HG02642 (cell line): ENCODE data around the gene TRPM2.
"Not testable (repeated sequence)": the region's sequence is repeated elsewhere in the genome, so short reads cannot be mapped to it uniquely, and the experiment has no call there.

Experiments used
- ATAC-seq: cut with Tn5 transposase; IDR thresholded peaks from one replicate; pipeline ENCODE4 v1.9.1; 2021; ENCODE audit warnings: mild to moderate bottlenecking; ENCODE audit not compliant: unreplicated experiment, poor library complexity

The TRPM2 gene

DNA sequence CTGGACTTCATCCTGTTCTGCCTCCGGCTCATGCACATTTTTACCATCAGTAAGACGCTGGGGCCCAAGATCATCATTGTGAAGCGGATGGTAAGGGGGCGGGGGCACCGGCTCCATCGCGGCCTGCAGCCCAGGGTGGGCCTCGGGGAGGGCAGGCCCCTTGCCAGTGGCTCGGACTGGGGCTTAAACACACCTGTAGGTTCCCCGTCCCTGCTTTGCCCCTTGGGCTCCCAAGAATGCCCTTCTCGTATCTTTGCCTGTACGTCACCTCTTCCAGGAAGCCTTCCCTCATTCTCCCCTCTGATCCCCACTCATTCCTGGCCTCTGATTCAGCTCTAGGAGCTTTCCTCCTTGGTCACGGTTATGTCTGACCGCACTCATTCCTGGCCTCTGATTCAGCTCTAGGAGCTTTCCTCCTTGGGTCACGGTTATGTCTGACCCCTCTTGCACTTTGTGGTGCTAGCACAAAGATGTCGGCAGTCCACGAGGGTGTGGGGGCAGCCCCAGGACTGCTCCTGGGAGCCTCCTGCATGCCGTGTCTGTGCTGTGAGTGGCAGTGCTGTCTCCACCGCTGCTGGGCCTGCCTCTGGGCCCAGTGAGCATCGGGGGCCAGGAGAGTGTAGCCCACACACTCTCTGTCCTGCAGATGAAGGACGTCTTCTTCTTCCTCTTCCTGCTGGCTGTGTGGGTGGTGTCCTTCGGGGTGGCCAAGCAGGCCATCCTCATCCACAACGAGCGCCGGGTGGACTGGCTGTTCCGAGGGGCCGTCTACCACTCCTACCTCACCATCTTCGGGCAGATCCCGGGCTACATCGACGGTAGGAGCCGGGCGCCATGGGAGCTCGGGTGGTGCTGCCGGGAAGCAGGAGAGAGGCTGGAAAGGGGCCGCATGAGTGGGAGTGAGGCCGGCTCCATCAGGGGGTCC, 52.8 kb downstream of the TRPM2 start:
- ATAC-seq = no peak

DNA sequence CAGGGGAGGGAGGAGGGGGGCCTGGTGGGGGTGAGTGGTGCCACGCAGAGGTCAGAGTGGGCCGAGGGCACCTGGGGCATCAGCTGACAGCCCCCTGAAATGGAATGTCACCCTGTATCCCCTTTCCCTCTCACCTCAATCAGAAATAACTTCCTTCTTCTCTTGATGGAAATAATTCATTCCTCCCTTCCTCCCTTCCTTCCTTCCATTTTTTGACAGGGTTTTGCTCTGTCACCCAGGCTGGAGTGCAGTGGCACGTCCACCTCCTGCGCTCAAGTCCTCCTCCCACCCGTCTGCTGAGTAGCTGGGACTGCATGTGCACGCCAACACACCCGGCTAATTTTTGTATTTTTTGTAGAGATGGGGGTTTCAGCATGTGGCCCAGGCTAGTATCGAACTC, 53.5 kb downstream of the TRPM2 start:
- no peak for ATAC-seq

DNA sequence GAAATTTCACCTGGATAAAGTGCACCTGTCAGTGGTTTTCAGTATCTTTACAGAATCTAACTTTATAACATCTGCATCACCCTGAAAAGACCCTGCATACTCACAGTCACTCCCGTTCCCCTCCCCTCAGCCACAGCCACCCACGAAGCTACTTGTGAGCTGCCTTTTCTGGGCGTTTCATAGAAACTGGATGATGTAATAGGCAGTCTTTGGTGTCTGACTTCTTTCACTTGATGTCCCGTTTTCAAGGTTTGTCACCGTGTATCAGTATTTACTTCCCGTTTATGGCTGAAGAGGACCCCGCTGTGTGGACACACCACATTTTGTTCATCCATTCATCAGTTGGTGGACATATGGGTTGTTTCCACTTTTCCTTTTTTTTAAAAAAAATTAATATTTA, 54.1 kb downstream of the TRPM2 start:
- ATAC-seq = no peak

DNA sequence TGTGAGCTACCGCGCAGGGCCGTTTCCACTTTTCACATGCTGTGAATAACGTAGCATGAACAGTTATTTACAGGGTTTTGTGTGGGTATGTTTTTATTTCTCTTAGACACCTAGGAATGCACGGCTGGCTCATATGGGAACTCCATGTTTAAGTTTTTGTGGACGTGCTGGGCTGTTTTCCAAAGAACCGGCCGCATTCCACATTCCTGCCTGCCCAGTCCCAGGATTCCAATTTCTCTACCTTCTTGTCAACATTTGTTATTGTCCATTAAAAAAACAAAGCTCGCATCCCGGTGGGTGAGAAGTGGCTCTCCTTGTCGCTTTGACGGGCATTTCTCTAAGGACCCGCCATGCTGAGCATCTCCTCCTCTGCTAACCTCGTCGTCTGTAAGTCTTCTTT, 54.8 kb downstream of the TRPM2 start:
- no peak for ATAC-seq

DNA sequence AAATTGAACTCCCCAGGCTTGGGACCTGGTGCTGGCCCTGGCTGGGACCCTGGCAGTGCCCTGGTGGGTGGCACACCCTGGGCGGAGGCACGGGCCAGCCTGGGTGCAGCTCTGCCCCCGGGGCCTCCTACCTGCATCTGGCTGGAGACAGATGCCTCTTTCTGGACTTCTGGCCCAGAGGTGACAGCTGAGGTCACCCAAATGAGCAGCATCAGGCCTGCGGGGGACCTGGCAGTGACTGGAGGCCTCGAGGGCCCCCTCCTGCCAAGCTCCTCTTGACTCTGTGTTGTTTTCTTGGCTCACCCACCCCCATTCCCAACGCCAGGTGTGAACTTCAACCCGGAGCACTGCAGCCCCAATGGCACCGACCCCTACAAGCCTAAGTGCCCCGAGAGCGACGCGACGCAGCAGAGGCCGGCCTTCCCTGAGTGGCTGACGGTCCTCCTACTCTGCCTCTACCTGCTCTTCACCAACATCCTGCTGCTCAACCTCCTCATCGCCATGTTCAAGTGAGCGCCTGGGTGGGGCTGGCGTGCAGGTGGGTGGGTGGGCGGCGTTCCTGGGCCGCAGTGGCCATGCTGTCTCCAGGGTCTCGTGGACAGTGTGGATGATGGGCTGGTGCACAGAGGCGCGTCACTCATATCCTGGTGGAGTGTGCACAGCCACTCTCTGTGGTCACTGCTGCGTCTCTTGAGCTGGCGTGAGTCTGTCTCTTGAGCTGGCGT, 60.3 kb downstream of the TRPM2 start:
- ATAC-seq = no peak

DNA sequence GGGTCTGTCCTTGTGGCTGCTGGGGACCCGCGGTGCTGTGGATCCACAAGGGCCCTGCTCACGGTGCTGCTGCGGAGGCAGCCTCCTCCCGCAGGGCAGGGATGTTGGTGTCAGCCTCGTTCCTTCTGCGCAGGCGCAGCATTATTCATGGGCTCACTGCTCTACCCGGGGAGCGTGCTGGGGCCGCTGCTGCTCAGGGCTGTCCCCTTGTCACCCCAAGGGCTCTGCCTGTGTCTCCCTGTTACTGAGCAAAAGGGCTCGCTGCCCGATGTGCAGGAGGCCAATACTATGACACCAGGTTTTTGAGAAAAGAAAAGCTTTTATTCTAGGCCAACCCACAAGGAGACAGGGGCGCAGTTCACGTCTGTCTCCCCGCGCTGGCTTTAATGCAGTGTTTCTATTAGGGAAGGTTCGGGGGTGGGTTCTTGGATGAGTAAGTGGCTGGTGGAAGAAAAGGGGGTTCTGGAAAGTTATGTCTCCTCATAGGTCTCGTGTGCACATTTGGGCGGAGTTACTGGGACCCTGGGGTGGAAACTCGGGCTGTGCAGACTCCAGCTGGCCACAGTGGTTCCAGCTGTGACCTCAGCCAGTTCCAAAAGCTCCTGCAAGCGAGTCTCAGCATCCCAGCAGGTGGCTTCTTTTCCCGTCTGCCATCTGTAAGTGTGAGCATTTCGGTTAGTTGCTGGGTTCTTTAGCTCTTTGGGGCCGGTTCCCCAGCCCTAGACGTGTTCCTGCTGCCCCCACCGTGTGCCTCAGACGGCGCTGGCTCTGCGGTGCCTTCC, 61.1 kb downstream of the TRPM2 start:
- ATAC-seq = no peak

DNA sequence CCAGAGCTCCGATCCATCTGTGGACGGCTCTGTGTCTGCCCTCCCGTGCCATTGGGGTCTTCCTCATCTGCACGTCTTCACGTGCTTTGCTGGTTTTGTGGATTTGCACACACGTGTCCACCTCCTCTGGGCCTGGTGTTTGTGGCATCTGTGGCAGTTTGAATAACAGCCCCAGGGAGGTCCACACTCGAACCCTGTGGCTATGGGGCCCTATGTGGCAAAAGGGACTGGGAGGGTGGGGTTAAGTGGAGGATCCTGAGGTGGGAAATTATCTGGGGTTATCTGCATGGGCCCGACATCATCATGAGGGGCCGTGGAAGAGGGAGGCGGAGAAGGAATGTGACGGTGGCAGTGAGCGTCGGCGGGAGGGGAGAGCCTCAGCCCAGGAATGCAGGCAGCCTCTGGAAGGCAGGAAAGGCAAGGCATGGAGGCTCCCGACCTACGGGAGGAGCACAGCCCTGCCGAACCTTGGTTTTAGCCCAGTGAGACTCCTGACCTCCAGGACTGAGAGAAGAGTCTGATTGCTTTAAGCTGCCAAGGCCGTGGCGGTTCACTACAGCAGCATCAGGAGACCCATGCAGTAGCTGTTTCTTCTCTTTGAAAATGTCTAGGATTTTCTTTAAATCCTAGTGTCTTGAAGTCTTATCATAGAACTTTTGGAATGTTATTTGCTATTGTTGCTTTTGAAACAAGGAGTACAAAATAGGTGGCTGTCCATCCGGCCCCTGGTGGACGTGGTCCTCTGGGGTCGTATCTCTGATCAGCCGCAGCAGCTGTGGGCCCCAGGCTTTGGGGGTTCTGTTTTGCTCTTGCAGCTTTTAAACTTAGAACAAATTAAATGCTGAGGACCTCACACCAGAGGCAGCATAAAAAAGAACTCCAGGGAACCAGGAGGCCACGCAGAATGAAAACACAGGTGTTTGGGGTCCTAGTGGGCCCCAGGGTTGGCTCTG, 61.9 kb downstream of the TRPM2 start:
- ATAC-seq = no peak

DNA sequence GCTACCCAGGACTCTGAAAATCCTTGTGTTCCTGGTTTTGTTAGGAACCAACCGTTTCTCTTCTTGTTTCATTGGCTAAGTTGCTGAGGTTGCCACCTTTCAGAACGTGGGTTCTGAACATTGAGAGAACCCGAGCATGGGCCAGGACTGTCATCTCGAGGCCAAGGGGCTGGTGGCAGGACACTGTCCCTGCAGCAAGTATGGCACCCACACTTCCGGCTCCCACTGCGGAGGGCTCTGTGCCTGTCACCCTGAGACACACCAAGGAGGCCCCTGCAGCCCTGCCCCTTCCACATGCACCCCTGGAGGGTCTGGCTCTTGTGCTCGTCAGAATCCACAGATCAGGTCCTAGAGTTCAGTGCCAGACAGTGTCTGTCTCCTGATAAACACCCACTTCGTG, 62.8 kb downstream of the TRPM2 start:
- ATAC-seq = no peak

DNA sequence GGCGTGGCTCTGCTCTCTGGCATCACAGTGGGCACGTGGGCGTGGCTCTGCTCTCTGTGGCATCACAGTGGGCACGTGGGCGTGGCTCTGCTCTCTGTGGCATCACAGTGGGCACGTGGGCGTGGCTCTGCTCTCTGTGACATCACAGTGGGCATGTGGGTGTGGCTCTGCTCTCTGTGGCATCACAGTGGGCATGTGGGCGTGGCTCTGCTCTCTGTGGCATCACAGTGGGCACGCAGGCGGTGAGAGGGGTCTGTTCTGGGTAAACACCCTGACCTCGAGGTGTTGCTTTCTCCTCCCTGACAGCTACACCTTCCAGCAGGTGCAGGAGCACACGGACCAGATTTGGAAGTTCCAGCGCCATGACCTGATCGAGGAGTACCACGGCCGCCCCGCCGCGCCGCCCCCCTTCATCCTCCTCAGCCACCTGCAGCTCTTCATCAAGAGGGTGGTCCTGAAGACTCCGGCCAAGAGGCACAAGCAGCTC, 64.2 kb downstream of the TRPM2 start:
- not testable (repeated sequence) for ATAC-seq

DNA sequence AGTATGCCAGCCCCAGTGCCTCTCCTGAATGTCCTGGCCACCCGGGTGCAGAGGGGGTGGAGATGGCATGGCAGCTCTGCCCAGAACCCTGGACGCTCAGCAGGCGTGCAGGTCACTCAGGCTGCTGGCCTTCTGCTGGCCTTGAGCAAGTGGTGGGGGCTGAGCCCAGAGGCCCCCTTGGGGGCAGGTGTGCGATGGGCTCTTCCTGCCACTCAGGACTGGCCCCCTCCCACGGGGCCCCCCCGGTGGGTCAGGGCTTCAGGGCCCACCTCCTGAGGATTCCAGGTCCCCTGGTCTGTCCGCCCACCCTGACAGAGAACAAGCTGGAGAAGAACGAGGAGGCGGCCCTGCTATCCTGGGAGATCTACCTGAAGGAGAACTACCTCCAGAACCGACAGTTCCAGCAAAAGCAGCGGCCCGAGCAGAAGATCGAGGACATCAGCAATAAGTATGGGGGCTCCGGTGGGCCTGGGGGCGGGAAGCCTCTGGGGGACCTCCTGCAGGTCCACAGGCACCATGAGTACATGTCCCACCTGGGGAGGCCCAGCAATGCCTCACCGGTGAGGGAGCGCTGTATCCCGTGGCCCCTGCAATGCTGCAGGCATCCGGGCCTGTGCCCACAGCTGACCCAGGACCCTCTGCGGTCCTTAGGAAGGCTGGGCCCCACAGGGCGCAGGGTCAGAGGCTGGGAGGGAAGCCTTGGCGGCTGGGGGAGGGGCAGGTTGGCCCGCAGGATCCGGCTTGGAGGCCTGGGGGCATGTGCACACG, 64.9 kb downstream of the TRPM2 start:
- ATAC-seq = no peak

DNA sequence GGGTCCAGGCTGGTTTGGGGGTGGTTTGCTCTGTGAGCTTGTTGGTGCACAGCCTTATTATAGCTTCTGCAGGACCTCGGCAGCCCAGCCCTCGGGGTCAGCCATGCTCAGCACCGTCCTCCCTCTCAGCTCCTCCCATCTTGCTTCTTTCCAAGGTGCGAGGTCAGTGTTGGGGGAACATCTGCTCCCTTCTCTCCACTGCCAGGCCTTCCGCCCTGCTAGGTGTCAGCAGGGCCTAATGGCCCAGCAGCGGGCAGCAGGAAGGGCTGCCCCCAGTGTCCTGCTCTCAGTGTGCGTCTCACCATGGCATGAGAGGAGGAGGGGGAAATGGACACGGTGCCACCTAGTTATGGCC, 65.4 kb downstream of the TRPM2 start:
- ATAC-seq = no peak

DNA sequence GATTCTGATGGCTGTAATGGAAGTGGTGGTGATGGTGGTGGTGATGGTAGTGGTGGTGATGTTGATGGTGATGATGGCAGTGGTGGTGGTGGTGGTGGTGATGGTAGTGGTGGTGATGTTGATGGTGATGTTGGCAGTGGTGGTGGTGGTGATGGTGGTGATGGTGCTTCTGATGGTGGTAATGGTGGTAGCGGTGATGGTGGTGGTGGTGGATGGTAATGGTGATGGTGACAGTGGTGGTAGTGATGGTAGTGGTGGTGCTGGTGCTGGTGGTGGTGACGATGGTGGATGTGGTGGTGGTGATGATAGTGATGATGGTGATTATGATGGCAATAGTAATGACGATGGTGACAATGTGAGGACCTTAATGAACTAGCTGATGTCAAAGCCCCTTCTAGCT, 66.3 kb downstream of the TRPM2 start:
- no peak for ATAC-seq

DNA sequence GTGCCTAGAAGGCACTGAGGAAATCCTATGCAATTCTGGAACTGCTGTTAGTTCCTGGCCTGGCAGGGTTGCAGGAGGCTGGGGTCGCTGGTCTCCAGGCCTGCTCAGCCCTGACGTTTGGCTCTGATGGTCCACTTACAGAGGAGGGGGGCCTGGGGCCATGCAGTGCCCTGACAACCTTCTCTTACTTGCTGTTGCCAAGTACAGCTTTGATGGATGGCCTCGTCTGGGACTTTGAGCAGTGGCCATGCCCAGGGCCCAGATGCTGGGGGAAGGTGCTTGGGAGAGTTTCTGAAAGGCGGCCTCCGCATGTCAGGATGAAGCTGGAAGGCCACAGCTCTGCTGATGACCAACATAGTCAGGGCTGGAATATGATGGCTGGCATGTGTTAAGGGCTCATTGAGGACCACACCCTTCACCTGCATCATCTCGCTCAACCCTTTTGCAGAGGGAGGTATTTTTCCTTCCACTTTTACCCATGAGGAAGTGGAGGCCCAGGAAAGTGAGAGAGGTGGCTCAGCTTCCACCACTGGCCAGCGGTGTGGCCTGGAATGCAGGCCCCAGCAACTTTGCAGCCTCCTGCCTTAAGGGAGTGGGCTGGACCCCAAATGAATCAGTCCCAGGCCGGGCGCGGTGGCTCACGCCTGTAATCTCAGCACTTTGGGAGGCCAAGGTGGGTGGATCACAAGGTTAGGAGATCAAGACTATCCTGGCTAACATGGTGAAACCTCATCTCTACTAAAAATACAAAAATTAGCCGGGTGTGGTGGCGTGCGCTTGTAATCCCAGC, 67.2 kb downstream of the TRPM2 start:
- no peak for ATAC-seq

DNA sequence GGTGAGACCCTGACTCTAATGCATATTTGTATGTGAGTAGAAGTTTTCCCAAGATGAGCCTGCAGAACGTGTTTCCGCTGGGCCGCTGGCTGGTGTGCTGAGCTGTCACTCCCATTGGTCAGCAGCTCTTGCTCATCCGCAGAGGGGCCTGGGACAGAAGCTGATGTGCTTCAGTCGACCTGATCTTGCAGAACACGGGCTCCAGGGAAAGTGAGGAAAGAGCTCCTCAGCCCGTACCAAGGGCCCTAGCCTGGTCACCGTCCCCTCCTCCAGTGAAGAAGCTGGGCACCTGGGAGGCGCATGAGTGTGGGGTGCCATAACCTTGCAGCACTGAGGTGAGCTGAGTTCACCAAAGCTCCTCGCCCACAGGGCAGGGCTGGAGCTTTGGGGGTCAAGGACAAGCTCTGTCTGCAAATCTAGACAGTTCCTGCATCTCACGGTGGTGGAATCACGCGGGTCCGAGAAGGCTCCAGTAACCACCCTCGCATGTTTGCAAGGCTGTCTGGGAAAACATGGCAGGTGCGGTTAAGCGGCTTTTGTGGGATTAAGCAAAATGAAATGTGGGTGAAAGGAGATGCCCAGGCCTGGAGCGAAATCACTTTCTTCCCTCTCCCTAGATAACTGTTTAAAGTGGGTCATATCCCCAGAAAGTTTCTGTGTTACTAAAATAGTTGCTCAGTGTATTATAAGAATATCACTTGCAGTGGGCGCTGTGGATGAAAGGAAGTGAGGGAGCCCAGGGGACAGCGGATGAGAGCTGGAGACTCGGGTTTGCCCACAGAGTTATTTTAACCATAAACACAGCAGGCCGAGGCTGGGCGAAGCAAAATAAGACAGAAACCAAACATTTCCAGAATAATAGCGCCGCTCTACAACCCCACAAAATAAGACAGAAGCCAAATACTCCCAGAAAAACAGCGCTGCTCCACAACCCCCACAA, 68.8 kb downstream of the TRPM2 start:
- ATAC-seq = no peak

DNA sequence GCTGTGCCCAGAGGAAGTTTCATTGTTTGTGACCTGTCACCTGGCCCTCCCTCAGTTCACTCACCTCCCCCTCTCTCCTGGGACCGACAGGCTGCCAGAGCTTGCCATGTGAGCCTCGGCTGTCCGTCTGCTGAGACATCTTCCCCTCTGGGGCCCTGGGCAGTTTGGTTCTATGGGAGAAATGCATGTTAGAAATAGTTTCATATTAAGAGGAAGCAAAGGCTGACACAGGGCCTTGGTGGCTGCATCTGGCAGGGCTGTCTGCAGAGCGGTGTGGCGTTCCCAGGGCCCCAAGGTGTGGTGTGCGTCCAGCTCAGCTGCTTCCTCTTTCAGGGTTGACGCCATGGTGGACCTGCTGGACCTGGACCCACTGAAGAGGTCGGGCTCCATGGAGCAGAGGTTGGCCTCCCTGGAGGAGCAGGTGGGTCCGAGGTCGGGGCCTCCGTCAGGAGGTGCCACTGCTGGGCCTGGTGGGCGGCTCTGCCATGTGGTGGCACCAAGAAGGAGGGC, 69.9 kb downstream of the TRPM2 start:
- ATAC-seq = no peak

DNA sequence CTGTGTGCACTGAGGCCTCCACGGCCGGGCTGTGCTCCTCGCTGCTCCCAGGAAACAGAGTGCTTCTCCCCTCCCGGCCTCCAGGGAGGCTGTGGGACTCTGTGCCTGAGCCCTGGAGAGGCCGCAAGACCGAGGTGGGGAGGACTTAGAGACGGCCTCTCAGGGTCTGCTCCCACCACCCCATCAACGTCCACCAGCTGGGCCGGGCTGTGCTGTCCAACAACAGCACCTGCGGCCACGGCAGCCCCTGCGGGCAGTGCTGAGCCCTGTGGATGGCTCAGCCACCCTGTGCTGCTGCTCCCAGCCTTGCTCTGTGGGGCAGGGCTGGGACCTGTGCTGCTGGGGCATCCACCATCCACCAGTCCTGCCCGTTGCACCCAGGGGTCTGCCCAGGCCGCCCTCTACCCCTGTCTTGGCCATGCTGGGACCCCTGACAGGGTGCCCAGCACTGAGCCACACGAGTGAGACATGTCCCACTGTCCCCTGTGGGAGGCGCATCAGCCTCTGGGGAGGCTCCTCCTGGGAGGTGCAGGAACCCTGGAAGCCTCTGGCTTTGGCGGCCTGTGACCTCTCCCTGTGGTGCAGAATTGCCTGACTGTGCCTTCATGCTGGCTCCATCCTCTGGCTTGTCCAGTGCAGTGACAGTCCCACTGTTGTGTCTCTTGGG, 70.7 kb downstream of the TRPM2 start:
- ATAC-seq = no peak
